ENCODE data around the gene FERMT1.
"Not testable (repeated sequence)": the region's sequence is repeated elsewhere in the genome, so short reads cannot be mapped to it uniquely, and the experiment has no call there.

FERMT1 gene

DNA sequence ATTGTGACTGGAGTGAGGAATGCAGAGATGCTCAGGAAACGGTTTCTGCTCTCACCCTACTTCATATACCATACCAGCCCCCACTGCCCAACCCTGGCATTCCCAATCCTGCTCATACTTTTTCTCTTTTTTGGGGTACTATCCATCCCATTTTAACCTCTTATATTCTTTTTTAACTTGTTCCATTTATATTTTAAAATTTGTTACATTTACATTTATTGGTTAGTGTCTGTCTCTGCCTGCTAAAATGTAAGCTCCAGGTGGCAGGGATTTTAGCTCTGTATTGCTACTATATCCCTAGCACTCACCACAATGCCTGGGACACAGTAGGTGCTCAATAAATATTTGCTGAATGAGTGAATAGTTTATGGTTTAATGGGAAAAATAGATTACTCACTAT lies 8.1 kb downstream of the FERMT1 start:
- Histone ChIP-seq H3K27me3 (ENCODE audit: insufficient read depth, low read depth, severe bottlenecking) (no peaks in the 10 kb centered on the region), H3K36me3 (no peaks in the 10 kb centered on the region), H3K4me3 (ENCODE audit: low read depth, low read length) (no peak overlapping the region), H3K9me3 (ENCODE audit: severe bottlenecking) (peaks cover 7% of the 10 kb centered on the region), H3K27ac (no peak overlapping the region)
- no peak for DNase-seq
- TF ChIP-seq, protein P1, sequence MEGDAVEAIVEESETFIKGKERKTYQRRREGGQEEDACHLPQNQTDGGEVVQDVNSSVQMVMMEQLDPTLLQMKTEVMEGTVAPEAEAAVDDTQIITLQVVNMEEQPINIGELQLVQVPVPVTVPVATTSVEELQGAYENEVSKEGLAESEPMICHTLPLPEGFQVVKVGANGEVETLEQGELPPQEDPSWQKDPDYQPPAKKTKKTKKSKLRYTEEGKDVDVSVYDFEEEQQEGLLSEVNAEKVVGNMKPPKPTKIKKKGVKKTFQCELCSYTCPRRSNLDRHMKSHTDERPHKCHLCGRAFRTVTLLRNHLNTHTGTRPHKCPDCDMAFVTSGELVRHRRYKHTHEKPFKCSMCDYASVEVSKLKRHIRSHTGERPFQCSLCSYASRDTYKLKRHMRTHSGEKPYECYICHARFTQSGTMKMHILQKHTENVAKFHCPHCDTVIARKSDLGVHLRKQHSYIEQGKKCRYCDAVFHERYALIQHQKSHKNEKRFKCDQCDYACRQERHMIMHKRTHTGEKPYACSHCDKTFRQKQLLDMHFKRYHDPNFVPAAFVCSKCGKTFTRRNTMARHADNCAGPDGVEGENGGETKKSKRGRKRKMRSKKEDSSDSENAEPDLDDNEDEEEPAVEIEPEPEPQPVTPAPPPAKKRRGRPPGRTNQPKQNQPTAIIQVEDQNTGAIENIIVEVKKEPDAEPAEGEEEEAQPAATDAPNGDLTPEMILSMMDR (IDR thresholded peaks at IDR 0.05; ENCODE audit: low read depth, low read length): no peak

DNA sequence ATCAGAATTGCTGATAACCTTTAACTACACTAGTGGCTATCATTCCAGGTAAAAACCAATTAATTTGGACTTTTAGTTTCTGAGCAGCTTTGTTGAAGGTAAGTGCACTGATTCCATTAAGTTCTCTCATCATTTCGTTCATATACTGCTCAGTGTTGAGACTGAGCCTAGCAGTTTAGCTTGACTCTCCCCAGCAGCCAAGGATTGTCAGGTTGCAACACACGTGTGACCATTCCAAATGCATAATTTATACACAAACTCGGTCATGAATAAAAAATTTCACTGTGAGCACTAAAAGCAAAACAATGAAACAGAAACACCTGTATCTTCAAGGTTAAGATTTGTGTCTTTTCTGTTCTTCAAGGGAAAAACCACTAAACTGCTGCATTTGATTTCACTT lies 8.9 kb downstream of the FERMT1 start:
- H3K4me3 ChIP-seq (ENCODE audit: low read depth, low read length): no peak overlapping the region
- no peaks in the 10 kb centered on the region for H3K36me3 ChIP-seq
- TF ChIP-seq, protein P1 (IDR thresholded peaks at IDR 0.05; ENCODE audit: low read depth, low read length): no peak
- H3K27ac ChIP-seq: no peak overlapping the region
- peaks cover 7% of the 10 kb centered on the region for H3K9me3 ChIP-seq (ENCODE audit: severe bottlenecking)
- H3K27me3 ChIP-seq (ENCODE audit: insufficient read depth, low read depth, severe bottlenecking): no peaks in the 10 kb centered on the region
- DNase-seq: no peak

DNA sequence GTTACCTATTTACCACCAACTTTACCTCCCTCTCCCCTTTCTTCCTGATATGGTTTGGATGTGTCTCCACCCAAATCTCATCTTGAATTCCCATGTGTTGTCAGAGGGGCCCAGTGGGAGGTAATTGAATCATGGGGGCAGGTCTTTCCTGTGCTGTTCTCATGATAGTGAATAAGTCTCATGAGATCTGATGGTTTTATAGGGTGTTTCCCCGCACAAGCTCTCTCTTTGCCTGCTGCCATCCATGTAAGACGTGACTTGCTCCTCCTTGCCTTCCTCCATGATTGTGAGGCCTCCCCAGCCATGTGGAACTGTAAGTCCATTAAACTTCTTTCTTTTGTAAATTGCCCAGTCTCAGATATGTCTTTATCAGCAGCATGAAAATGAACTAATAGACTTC lies 9.9 kb downstream of the FERMT1 start:
- not testable (repeated sequence) for DNase-seq; H3K27me3 ChIP-seq (ENCODE audit: insufficient read depth, low read depth, severe bottlenecking); H3K4me3 ChIP-seq (ENCODE audit: low read depth, low read length); H3K27ac ChIP-seq; H3K36me3 ChIP-seq; H3K9me3 ChIP-seq (ENCODE audit: severe bottlenecking)

DNA sequence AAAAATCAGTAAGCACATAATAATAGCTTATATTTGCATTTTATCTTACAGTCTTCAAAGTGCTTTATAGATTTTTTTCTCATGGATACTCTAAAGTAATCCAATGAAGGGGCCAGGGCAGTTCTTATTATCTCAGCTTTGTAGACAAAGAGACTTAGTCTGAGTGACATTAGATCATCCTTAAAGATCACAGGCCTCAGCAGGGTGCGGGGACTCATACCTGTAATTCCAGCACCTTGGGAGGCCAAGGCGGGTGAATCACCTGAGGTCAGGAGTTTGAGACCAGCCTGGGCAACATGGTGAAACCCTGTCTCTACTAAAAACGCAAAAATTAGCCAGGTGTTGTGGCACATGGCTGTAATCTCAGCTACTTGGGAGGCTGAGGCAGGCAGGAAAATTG lies 14.5 kb downstream of the FERMT1 start:
- Histone ChIP-seq H3K27me3 (ENCODE audit: insufficient read depth, low read depth, severe bottlenecking) (no peaks in the 10 kb centered on the region), H3K27ac (no peak overlapping the region), H3K4me3 (ENCODE audit: low read depth, low read length) (no peak overlapping the region), H3K36me3 (no peaks in the 10 kb centered on the region), H3K9me3 (ENCODE audit: severe bottlenecking) (no peaks in the 10 kb centered on the region)
- TF ChIP-seq, protein P1 (IDR thresholded peaks at IDR 0.05; ENCODE audit: low read depth, low read length): no peak
- DNase-seq: peak; percentile 30

DNA sequence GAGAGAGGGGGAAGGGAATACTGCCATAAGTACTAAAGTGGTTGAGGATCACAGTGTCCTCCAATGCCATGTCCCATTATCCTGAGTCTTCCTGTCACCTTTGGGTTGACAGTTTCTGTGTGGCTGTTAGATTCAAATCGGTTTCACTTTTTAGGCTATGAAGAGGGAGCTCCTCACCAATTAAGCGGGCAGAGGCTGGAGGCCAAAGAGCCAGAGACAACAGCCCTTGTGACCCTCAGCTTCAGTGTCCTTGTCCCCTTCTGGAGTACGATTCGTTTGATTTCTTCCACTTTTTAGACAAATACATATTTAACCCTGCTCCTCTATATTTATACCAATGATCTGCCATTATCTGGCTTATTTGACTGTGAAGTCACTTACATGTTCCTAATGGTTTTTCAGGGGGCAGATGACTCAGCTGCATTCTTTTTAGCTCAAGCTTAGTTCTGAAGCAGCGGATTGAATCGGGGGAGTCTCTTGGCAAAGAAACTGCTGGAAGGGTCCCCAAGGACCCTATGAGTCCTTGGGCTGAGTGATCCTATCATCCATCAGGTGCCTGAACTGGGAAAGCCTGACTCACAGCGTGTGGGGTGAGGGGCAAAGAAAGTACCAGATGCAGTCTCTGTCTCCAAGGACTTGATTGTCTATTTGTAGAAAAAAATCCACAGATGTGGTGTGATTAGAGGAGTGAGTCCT lies 18.2 kb downstream of the FERMT1 start:
- H3K36me3 ChIP-seq: no peaks in the 10 kb centered on the region

DNA sequence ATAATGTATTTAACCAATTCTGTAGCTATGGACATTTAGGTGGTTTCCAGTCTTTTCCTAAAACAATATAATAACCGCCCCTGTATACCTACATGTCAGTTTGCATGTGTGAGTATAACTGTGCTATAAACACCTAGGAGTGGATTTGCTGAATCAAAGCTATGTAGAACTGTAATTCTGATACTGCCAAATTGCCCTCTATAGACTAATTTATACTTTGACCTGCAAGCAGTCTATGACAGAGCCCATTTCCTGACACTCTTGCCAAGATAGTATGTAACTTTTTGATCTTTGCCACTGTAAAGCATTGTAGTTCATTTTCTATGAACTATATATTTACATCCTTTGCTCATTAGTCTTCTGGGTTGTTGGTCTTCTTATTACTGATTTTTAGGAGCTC lies 19.5 kb downstream of the FERMT1 start:
- Histone ChIP-seq H3K27me3 (ENCODE audit: insufficient read depth, low read depth, severe bottlenecking) (no peaks in the 10 kb centered on the region), H3K27ac (no peak overlapping the region), H3K36me3 (no peaks in the 10 kb centered on the region), H3K9me3 (ENCODE audit: severe bottlenecking) (no peaks in the 10 kb centered on the region), H3K4me3 (ENCODE audit: low read depth, low read length) (no peak overlapping the region)
- no peak for DNase-seq
- TF ChIP-seq, protein P1 (IDR thresholded peaks at IDR 0.05; ENCODE audit: low read depth, low read length): no peak

More for the DNA sequence above, 18.2 kb downstream of the FERMT1 start:
- H3K9me3 ChIP-seq (ENCODE audit: severe bottlenecking): no peaks in the 10 kb centered on the region
- no peak overlapping the region for H3K27ac ChIP-seq
- no peaks in the 10 kb centered on the region for H3K27me3 ChIP-seq (ENCODE audit: insufficient read depth, low read depth, severe bottlenecking)
- no peak overlapping the region for H3K4me3 ChIP-seq (ENCODE audit: low read depth, low read length)
- TF ChIP-seq, protein P1 (IDR thresholded peaks at IDR 0.05; ENCODE audit: low read depth, low read length): no peak
- DNase-seq: no peak

Data from WERI-Rb-1 (cell line).